DMS79 treated with DMSO at 0.1 percent for 48 hours (cell line): ENCODE data around the gene PA2G4.
"Not testable (repeated sequence)": the region's sequence is repeated elsewhere in the genome, so short reads cannot be mapped to it uniquely, and the experiment has no call there.

Experiments used
- DNase-seq: peaks from one replicate; lab custom pipeline; 2025; lab: John Stamatoyannopoulos, UW

The PA2G4 gene

DNA sequence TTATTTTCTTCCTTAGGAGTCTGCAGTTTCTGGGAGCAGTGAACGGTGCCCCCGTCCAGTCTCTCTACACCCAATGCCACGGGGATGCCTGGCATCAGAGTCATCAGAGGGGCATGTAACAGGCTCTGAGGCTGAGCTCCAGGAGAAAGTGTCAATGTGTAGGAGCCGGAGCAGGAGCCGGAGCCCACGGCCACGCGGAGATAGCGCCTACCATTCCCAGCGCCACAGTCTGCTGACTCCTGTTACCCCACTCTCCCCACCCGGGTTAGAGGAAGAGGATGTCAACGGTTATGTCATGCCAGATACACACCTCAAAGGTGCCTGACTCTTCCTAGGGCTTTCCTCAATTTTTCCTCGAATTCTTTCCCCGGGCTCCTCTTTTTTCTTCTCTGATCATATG lies 3.3 kb upstream of the PA2G4 start:
- DNase-seq, result no peak

DNA sequence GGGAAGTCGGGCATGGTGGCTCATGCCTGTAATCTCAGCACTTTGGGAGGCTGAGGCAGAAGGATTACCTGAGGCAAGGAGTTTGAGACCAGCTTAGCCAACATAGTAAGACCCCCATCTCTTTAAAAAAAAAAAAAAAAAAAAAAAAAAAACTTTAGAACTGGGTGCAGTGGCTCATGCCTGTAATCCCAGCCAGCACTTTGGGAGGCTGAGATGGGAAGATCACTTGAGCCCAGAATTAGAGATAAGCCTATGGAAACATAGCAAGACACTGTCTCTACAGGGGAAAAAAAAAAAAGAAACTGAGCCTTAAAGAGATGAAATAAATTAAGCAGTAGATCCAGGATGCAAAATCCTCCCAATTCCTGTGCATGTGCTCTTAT lies 1.7 kb upstream of the PA2G4 start:
- no peak for DNase-seq

DNA sequence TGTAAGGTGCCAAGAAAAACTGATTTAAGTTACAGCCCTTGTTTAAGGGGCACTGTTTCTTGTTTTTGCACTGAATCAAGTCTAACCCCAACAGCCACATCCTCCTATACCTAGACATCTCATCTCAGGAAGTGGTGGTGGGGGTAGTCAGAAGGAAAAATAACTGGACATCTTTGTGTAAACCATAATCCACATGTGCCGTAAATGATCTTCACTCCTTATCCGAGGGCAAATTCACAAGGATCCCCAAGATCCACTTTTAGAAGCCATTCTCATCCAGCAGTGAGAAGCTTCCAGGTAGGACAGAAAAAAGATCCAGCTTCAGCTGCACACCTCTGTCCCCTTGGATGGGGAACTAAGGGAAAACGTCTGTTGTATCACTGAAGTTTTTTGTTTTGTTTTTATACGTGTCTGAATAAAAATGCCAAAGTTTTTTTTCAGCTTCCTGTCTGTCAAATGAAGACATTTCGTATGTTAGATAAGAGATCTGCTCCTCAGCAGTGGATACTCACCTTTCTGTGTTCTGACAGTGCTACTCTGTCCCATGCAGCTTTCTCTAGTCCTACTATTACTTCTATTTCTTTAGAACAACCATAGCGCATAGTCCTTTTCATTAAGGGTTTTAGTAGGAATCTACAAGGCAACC lies 1.2 kb upstream of the PA2G4 start:
- peak; percentile 8 for DNase-seq

DNA sequence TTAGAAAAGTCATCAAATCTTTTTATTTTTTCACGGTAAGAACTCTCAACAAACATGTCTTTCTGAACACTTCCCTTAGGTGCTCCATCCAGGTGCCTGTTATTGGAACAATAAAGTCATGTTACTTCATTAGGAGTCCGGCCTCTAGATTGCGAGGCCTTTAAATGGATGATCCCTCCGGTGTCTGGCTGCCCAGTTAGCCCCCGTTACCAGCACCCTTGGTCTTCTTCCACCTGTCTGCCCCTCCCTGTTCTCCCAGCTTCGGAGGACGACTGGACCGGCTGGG lies 593 bp upstream of the PA2G4 start:
- peak; percentile 15 for DNase-seq

DNA sequence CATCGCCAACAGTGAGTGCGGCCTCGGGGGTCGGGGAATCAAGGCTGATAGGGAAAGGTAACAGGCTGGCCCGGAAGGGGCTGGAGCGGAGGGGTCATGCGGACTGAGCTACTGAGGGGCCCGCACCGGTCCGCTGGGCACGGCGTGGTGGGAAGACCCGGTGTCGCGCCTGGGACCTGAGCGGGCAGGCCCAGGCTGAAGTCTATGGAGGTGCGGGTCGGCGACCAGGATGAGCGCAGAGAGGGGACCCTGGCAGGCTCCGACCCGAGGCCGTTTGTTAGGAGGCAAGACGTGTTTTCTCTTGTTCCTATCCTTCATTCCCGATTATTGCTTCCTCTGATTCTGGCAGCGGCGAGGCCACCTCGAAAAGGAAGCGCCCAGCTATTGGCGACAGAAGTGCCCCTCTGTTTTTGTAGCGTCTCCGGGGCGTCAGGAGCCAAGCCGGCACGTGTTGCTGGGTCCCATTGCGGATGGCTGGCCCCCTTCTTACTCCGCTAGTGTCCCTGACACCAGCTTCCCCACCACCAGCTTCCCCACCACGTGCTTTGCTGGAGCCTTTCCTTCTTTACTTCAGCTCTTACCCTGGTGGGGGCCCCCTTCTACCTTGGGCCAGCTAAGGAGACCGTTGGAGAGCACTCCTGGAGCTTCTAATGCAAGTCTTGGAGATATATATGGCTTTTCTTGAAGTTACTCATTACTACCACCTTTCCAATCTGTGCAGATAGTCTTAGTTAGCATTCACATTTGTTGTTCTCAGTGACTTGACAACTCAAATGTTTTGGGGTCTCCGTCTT lies 653 bp downstream of the PA2G4 start:
- DNase-seq, result no peak

DNA sequence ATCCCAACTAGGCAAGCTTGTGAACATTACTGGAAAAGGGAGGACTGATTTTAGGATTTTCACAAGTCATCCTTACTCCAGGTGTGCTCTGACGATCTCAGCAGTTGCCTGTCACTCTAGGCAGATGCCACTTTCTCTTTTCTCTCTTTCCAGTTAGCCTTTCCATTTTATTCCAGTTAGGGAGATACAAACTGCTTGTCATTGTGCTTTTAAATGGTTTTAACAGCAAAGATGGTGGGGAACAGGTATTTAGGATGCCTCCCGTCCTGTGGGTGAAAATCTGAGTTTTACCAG lies 1.2 kb downstream of the PA2G4 start:
- no peak for DNase-seq

DNA sequence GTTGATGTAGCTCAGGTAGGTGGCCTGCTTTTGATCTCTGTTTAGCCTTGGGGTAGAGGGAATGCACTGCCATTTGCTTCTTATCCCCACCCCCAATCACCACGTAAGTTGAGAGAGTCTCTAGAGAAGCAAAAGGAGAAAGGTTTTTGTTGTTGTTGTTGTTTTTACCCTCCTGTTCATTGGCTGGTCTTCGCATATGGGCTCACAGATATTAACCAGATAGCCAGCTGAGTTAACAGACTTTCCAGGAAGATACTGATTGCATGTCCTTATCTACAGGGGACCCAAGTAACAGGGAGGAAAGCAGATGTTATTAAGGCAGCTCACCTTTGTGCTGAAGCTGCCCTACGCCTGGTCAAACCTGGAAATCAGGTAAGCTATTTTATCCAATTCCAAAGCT lies 2.9 kb downstream of the PA2G4 start:
- DNase-seq, result no peak

DNA sequence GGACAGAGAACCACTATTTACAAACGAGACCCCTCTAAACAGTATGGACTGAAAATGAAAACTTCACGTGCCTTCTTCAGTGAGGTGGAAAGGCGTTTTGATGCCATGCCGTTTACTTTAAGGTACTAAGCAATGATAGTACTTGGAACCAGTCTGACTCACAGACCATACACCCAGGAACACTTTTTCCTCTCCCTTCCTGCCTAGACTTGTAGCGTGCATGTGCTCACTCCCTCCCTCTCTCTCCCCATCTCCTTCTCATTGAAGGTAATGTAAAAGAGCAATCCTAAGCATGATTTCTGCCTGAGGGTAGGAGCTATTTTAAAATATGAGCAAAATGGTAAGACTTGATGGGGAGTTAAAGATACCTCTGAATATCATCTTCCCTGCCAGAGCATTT lies 6.2 kb downstream of the PA2G4 start:
- DNase-seq, result no peak

DNA sequence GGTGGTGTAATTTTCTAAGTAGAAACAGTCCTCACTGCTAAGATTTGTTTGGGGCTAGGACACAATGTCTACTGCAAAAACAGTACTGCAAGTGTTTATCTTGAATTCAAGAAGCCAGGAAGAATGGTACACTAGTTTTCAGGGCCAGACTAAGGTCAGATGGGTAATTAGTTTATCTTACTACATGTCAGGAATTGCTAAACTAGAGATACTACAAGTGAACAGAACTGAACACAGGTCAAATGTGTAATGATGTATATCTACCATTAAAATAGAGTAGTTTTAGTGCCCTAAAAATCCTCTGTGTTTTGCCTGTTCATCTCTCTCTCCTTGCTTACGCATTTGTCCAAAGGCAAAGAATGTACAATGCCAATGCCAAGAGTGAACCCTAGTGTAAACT lies 9.7 kb downstream of the PA2G4 start:
- DNase-seq, result no peak

DNA sequence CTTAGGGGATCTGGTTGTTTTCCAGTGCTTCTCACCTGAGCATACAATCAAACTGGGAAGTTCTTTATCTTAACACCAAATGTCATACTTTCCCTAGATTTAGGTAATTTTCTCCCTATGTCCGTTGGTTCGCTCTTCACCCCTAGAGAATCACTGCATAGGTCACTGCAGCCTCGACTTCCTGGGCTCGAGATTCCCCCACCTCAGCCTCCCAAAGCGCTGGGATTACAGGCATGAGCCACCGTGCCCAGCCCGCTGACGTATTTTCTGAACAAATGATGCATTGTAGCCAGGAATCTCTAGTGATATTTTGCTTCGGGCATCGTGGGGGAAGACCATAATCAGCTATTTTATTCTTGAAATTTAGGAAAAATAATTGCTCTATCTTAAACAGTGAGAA lies 11.0 kb downstream of the PA2G4 start:
- no peak for DNase-seq

DNA sequence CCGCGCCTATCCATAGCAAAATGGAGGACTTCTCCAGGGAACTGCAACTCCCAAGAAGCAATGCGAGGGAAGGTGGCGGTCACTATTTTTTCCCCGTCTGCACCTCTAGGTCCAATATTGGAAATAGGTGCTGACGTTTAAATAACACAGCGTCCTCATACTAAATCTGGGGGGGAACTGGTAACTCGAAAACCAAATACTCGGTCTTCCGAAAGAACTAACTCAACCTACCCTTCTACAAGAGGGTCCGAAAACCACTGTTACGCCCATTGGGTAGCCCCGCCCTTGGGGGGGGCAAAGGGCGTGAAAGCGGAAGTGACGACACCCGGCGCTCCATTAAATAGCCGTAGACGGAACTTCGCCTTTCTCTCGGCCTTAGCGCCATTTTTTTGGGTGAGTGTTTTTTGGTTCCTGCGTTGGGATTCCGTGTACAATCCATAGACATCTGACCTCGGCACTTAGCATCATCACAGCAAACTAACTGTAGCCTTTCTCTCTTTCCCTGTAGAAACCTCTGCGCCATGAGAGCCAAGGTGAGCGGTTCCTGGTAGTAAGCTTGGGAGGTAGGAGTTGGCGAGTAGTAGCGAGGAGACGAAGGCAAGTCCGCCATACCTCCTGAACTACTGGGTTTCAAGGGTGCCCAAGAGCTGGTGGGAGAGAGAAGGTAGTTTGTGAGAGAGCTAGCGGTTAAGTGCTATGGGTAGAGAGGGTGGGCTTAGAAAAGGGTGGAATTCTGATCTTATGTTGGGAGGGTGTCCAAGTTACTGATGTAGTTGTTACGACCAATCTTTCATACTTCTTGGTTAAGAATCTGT lies 12.1 kb downstream of the PA2G4 start, which contains the start of gene RPL41:
Gene RPL41, plus strand, starts transcription at position 367 of the 815 bp plus-strand sequence.
- peak; percentile 88 for DNase-seq

DNA sequence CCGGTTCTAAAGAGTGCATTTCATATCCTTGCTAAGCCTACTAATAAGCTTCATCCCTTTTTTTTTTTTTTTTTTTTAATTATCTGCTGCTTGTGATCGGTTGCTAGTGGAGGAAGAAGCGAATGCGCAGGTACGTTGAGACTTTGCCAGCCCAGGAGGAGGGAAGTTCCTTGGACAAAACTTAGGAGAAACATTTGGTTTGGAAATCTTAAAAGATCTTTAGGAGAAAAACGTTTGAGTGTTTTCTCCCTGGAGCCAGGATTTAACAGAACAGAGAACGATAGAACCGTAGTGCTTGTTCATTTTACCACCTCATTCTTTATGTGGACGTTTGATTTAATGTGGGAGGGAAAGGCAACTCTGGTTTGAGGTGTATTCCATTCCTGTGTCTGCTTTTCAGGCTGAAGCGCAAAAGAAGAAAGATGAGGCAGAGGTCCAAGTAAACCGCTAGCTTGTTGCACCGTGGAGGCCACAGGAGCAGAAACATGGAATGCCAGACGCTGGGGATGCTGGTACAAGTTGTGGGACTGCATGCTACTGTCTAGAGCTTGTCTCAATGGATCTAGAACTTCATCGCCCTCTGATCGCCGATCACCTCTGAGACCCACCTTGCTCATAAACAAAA lies 12.8 kb downstream of the PA2G4 start:
- DNase-seq, result not testable (repeated sequence)

DNA sequence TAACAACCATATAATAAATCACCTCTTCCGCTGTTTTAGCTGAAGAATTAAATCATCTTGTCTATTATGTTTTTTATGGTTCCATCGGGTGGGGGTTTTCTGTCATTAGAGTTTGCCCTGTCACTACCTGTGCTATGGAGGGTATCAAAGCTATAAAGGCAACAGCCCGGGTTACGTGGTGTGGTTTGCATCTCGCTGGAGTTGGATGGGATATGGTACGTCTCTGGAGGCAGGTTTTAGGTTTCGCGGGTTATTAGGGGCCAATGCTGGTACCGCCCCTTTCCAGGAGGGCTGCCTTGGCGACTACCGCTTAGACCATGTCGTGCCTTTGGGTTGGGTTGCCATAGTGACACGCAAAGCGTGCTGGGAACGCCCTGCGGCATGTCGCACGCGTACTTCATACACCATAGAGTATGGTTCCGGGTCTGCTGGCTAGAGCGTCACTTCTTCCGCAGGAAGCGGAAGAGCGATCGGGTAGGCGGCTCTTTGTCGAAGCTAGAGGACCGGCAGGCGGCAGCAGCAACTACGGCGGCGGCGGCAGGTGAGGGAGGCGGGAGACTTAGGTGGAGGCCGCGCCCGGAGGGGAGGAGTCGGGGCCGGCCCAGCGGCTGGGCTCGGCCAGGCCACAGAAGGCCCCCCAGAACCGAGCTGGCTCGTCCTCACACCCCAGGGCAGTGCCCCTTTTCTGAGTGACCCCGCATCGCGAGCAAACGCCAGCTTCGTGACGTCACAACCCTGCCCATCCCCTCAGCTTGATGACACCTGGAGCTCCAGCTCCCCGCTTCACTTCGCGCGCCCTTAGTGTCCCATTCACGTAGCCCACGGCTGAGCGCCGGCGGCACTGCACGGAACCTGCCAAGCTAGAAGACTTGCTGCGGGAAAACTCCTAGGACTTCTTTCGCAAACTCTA lies 13.7 kb downstream of the PA2G4 start, which contains the start of gene ZC3H10:
Gene ZC3H10, plus strand, starts transcription at position 489 of the 910 bp plus-strand sequence. CDS start 2,297 bp downstream, outside the sequence.
- DNase-seq, result peak; percentile 91

DNA sequence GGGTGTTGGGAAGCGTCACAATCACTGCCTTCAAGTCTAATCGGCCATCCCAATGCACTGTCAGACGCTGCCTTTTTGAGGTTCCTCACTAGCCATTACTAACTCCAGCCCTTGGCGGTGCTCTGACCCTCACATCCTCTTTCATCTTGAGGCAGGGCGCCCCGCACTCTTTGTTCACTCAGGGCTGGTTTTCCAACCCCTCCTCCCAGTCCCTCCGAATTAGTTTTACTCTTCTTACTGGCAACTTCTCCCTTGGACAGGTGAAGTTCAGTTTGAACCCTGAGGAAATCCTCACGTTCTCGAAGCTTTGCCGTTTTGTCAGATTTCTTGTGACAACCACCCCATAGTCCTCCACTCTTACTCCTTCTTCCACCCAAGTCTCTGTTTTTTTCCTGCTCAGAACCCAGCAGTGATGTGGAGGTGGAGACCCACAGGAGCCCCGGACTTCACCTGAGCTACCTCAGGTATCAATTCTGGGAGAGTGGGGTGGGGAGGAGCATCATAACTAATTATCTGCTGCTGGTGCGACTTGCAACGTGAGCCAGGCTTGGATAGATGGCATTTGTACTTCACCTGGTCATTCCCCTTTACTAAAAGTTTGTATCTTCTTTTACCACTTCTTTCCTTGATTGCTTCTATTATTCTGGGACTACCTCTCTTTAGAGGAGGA lies 14.5 kb downstream of the PA2G4 start:
- no peak for DNase-seq

DNA sequence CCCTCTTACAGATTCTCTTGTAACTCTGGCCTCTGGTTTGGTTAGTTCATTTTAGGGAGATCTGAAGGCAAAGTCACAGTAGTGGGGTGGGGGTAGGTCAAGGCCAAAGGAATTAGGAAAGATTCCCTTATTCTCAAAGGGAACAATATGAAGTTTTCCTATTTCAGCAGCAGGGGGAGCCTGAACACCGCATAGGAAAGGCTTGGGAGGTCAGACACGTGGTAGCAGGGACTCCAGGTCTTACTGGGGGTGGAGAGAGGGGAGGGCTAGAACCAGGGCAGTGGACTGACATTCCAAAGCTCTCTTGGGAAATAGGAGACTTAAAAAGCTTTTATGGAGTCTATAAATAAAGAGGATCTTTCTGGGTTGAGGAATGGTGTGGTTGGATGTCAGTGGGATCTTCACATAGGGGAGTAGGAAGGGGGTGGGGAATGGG lies 15.0 kb downstream of the PA2G4 start:
- peak; percentile 59 for DNase-seq

DNA sequence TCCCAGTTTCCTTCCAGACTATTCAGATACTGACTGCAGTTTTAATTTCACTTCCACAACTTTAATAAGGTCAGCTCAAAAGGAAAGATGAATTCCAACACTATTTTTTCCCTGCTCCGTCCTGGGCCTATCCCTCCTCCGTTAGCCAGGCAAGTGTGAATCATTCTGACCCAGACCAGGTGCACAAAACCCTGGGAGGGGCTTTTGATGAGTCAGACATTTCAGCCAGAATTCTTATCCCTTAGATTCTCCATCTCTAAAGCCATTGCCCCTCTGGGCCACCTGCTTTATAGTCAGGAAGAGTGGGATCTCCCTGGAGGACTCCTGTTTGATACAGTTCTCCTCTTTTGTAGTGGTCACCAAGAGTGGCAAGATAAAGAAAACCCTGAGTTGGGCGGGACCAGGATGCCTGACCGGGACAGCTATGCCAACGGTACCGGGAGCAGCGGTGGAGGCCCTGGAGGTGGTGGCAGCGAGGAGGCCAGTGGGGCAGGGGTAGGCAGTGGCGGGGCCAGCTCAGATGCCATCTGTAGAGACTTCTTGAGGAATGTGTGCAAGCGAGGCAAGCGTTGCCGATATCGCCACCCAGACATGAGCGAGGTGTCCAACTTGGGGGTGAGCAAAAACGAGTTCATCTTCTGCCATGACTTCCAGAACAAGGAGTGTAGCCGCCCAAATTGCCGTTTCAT lies 15.9 kb downstream of the PA2G4 start:
- DNase-seq, result no peak

DNA sequence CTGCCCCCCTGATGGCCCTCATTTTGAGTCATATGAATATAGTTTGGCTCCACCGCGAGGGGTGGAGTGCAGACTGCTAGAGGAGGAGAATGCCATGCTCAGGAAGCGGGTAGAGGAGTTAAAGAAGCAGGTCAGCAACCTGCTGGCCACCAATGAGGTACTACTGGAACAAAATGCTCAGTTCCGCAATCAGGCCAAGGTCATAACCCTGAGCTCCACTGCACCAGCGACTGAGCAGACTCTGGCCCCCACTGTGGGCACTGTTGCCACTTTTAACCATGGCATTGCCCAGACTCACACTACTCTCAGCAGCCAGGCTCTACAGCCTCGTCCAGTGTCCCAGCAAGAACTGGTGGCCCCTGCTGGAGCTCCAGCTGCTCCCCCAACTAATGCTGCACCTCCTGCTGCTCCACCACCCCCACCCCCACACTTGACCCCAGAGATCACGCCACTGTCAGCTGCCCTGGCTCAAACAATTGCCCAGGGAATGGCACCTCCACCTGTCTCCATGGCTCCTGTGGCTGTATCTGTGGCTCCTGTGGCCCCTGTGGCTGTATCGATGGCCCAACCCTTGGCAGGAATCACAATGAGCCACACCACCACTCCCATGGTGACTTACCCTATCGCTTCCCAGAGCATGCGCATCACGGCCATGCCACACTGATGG lies 17.0 kb downstream of the PA2G4 start:
- DNase-seq, result no peak

DNA sequence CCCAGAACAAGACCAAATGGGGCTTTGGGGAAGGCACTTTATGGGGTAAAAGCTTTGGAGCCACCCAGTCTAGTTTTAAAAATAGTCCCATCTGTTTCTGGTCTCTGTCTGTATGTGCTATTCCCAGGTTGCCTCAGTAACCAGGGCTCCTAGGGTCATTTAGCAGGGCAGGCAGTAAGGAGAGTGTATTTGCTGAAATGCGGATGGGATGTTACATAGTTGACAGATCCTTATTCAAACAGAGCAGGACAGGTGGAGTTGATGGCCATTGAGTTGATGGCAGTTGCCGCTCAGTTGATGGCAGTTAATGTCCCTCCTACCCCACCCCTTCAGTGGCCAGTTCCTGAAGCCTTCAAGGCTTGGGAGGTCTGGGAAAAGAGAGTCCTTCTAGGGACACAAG lies 18.3 kb downstream of the PA2G4 start:
- no peak for DNase-seq

DNA sequence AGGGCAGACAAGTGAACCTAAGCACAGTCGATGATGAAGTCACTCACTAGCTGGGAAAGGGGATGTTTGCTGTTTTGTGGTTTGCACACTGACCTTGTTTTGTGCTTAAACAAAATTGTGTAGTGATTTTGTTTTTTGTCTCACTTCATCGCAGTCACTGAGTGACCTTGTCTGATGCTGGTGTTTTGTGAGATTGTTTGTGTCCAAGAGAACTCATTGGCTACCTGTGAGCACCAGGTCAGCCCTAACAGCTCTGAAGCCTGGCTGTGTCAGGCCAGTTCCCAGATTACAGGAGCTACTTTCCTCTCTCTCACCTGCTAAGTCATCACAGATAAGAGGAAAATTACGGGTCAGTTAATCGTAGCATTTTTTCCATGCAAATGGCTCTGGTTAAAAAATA lies 19.8 kb downstream of the PA2G4 start:
- DNase-seq, result no peak

DNA sequence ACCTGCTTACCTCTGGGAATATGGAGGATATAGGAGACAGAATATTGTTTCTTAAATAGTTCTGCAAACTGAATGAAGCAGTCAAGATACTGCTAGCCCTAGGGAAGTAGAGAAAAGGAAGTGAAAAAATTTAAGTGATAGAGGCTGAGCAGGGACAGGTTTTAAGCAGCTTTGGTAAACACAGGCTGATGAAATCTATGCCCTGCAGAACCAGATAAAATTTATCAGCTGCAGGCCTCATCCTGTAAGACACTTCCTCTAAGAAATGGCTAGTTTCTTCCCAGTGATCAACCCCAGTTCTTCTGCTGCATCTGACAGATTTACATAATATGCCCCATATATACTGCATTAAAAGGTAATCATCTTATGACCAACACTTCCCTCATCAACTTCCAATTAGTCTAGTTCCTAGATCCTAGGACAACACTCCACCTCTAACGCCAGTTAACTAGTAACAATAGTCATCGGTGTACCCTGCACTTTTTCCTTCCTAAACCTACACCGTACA lies 22.4 kb downstream of the PA2G4 start:
- no peak for DNase-seq
